ENCODE results near the gene CYCS. TPM values are rescaled to one million over a fixed set of nuclear protein-coding genes. Genes with fewer than 3 reads are reported as not detected.

CYCS gene
- total and polyA plus RNA-seq, 2 of the 8 experiments (the other 6 are each of a cell fraction or from before 2014, with no cell fraction given), result 48.6 to 229 TPM

GRCh38 chr7:25083201-25083600, 41.9 kb downstream of the CYCS start (continued):
- no peak for TF ChIP-seq CHD7 (IDR thresholded peaks at IDR 0.05; ENCODE audit: insufficient replicate concordance, low read length)
- no peak for TF ChIP-seq CREB1 (IDR thresholded peaks at IDR 0.05)
- no peak for TF ChIP-seq TBP (IDR thresholded peaks at IDR 0.05; ENCODE audit: low read depth, low read length)
- TF ChIP-seq CEBPB (IDR thresholded peaks at IDR 0.05; ENCODE audit: low read depth, low read length), result no peak
- TF ChIP-seq RFX5 (IDR thresholded peaks at IDR 0.05; ENCODE audit: borderline replicate concordance, low read depth, low read length), result no peak
- TF ChIP-seq GABPA (IDR thresholded peaks at IDR 0.05; ENCODE audit: borderline replicate concordance, insufficient read depth, low read length), result no peak
- no peak for TF ChIP-seq PHF8 (conservative IDR thresholded peaks at IDR 0.05; ENCODE audit: low read depth, low read length)
- TF ChIP-seq RAD21 (IDR thresholded peaks at IDR 0.05 in 1 of 2, conservative IDR thresholded peaks at IDR 0.05 in 1 of 2; ENCODE audit: low read depth in 2 of 2, low read length in 2 of 2), result no peak
- TF ChIP-seq HDAC6 (IDR thresholded peaks at IDR 0.05; ENCODE audit: low read depth, low read length), result no peak
- TF ChIP-seq FOSL1 (IDR thresholded peaks at IDR 0.05; ENCODE audit: insufficient read depth, low read depth, low read length), result no peak
